HepG2 (cell line): ENCODE data around the gene LHX3. TPM values are rescaled to one million over a fixed set of nuclear protein-coding genes. Genes with fewer than 3 reads are reported as not detected.

Experiments
- ATAC-seq: fragments of 200-7000 bp; cut with Tn5 transposase; 3 replicates; pipeline ENCODE4 v1.9.1; 2020; ENCODE audit warnings: mild to moderate bottlenecking, moderate library complexity
- BruUV-seq: library from RNA; stranded (reverse); fragments of 400-500 nt; replicated peaks from 2 replicates; lab custom pipeline; 2021; lab: Mats Ljungman, UMichigan
- CTCF ChIA-PET: fragments of 300-600 bp; formaldehyde crosslinking; extraction: SDS; loops from one replicate; lab custom pipeline; 2021; ENCODE audit warnings: low total read pairs, inconsistent platforms, low intra/inter-chr PET ratio; lab: Yijun Ruan, JAX
- POLR2A ChIA-PET: fragments of 350-600 bp; sonication (Branson Sonifier 250); formaldehyde crosslinking; loops from one replicate; lab custom pipeline; 2020; ENCODE audit warnings: antibody characterized with exemption, inconsistent platforms; lab: Yijun Ruan, JAX
- DNase-seq: peaks from one replicate; pipeline ENCODE4 v3.0.0-alpha.2; 2015; ENCODE audit warnings: low spot score
- FAIRE-seq: peaks from 3 replicates; lab custom pipeline; 2011; peaks lifted over from hg19 to GRCh38; lab: Jason Lieb, UNC
- H2AFZ ChIP-seq: one replicate; pipeline ENCODE4 v1.6.1; 2011; ENCODE audit warnings: low read length, inconsistent platforms
- H3K27ac ChIP-seq: fragments of 300-600 bp; 3 replicates; pipeline ENCODE4 v1.8.0; 2011; ENCODE audit warnings: mixed run types, mild to moderate bottlenecking, mixed read lengths, low read length, inconsistent platforms; ENCODE audit not compliant: insufficient read depth; ENCODE audit errors: extremely low read length
- H3K27me3 ChIP-seq, 2 experiments: fragments of 200-600 bp in 1 of 2; 2 replicates in 1 of 2; 3 replicates in 1 of 2; pipeline versions ENCODE4 v1.6.0 to v1.8.0; 2011; ENCODE audit warnings: low read length in 2 of 2, mild to moderate bottlenecking in 2 of 2, moderate library complexity in 2 of 2, inconsistent platforms in 1 of 2; ENCODE audit not compliant: insufficient read depth in 2 of 2, control insufficient read depth in 1 of 2
- H3K36me3 ChIP-seq, 2 experiments: fragments of 200-600 bp in 1 of 2; replicated peaks in 1 of 2; 2 replicates in 1 of 2; 3 replicates in 1 of 2; pipeline versions ENCODE4 v1.5.1 to v1.8.0; 2011; ENCODE audit warnings: low read length in 2 of 2, inconsistent platforms in 1 of 2; ENCODE audit not compliant: insufficient read depth in 2 of 2, control insufficient read depth in 1 of 2
- H3K4me1 ChIP-seq: 2 replicates; pipeline ENCODE4 v1.5.1; 2012; ENCODE audit warnings: low read length, inconsistent platforms; ENCODE audit not compliant: insufficient read depth
- H3K4me2 ChIP-seq: 2 replicates; pipeline ENCODE4 v1.6.0; 2011; ENCODE audit warnings: low read depth, low read length, inconsistent platforms
- H3K4me3 ChIP-seq, 3 experiments: fragments of 200-600 bp in 1 of 3; sonication (generic), shearing (Covaris generic) in 1 of 3; replicated peaks in 1 of 3; 2 replicates each; pipeline ENCODE4 v1.5.1; 2011 to 2016; ENCODE audit warnings: low read length in 3 of 3, inconsistent platforms in 2 of 3, low read depth in 2 of 3, mild to moderate bottlenecking in 2 of 3, control low read depth in 1 of 3, mixed read lengths in 1 of 3; ENCODE audit not compliant: insufficient read depth in 1 of 3
- H3K79me2 ChIP-seq: one replicate; pipeline ENCODE4 v1.6.1; 2011; ENCODE audit warnings: low read length, inconsistent platforms; ENCODE audit not compliant: insufficient read depth
- H3K9ac ChIP-seq: 2 replicates; pipeline ENCODE4 v1.6.0; 2011; ENCODE audit warnings: mild to moderate bottlenecking, low read depth, low read length, inconsistent platforms; ENCODE audit not compliant: insufficient read depth
- H3K9me3 ChIP-seq: 2 replicates; pipeline ENCODE4 v1.5.1; 2012; ENCODE audit warnings: mild to moderate bottlenecking, low read length
- H4K20me1 ChIP-seq: 2 replicates; pipeline ENCODE4 v1.6.0; 2011; ENCODE audit warnings: inconsistent platforms, mild to moderate bottlenecking, low read length, moderate library complexity; ENCODE audit not compliant: insufficient read depth
- GATA4 ChIP-seq: sonication (generic); IDR thresholded peaks from 2 replicates; pipeline ENCODE4 v1.6.1; 2016; ENCODE audit warnings: antibody characterized with exemption, low read depth, borderline replicate concordance
- HHEX ChIP-seq: IDR thresholded peaks from 2 replicates; pipeline ENCODE4 v1.6.1; 2016; ENCODE audit warnings: control low read depth
- ISX ChIP-seq: sonication (generic); formaldehyde crosslinking; conservative IDR thresholded peaks from 2 replicates; pipeline ENCODE4 v1.5.0; 2020; ENCODE audit warnings: missing genetic modification reagents
- NFRKB ChIP-seq: fragments of 450-650 bp; IDR thresholded peaks from 2 replicates; pipeline ENCODE4 v1.6.1; 2017
- SMAD1 ChIP-seq: sonication (generic); formaldehyde crosslinking; IDR thresholded peaks from 2 replicates; pipeline ENCODE4 v1.4.0; 2020; ENCODE audit warnings: missing genetic modification reagents, low read depth, mild to moderate bottlenecking, borderline replicate concordance
- SP5 ChIP-seq: IDR thresholded peaks from 2 replicates; pipeline ENCODE4 v1.6.1; 2016; ENCODE audit warnings: low read depth, borderline replicate concordance
- ZFP90 ChIP-seq: sonication (generic); formaldehyde crosslinking; IDR thresholded peaks from 2 replicates; pipeline ENCODE4 v1.8.0; 2022; ENCODE audit warnings: missing genetic modification reagents, mild to moderate bottlenecking, inconsistent platforms, borderline replicate concordance
- ZNF432 ChIP-seq: sonication (generic); formaldehyde crosslinking; IDR thresholded peaks from 2 replicates; pipeline ENCODE4 v1.5.0; 2020; ENCODE audit warnings: missing genetic modification reagents, mild to moderate bottlenecking, borderline replicate concordance
- ZNF451 ChIP-seq: sonication (generic); formaldehyde crosslinking; IDR thresholded peaks from 2 replicates; pipeline ENCODE4 v1.5.0; 2020; ENCODE audit warnings: mild to moderate bottlenecking, missing genetic modification reagents
- ZNF564 ChIP-seq: sonication (generic); formaldehyde crosslinking; IDR thresholded peaks from 2 replicates; pipeline ENCODE4 v1.8.1; 2023; ENCODE audit warnings: mild to moderate bottlenecking, missing genetic modification reagents
- ZNF644 ChIP-seq: IDR thresholded peaks from 2 replicates; pipeline ENCODE4 v1.6.1; 2016; ENCODE audit warnings: low read depth
- ZNF724P ChIP-seq: sonication (generic); formaldehyde crosslinking; IDR thresholded peaks from 2 replicates; pipeline ENCODE4 v1.8.0; 2022; ENCODE audit warnings: missing genetic modification reagents, borderline replicate concordance
- WGBS: methylation state at CpG from one replicate; pipeline ENCODE4 v1.1.6; 2017; ENCODE audit warnings: low lambda C conversion rate; 5-methylcytosine and 5-hydroxymethylcytosine counted together
- in situ Hi-C: cut with HindIII; loops from 2 replicates; pipeline ENCODE4 v1.10.0; 2017; ENCODE audit warnings: low pct_unique_long_range_greater_than_20kb; ENCODE audit not compliant: extremely low pct_ligation_motif_present
- intact Hi-C: fragments of 100-400 bp; cut with micrococcal nuclease; formaldehyde crosslinking; loops from one replicate; pipeline ENCODE4 v1.10.0; 2022; ENCODE audit not compliant: unreplicated experiment
- polyA plus RNA-seq, 8 experiments: library from polyadenylated mRNA; depleted of rRNA in 3 of 8; stranded (reverse) in 7 of 8; unstranded in 1 of 8; fragments of >200 nt; fragmentation: Illumina TruSeq in 4 of 8; extraction: Trizol in 4 of 8; gene quantifications; 2 replicates each; pipeline versions ENCODE4 v1.2.1 to v1.2.3, GENCODE V29; 2011 to 2016; ENCODE audit warnings: low read depth in 4 of 8, missing spikeins in 1 of 8, mixed read lengths in 1 of 8; ENCODE audit not compliant: insufficient read depth in 1 of 8
- total RNA-seq, 5 experiments: library from RNA; depleted of rRNA; stranded (reverse); fragments of >200 nt; fragmentation: Illumina TruSeq; extraction: Trizol; gene quantifications; 2 replicates each; pipeline ENCODE4 v1.2.3, GENCODE V29; 2016; ENCODE audit warnings: low read depth in 1 of 5
- TF ChIP-seq, protein P1 (sequence below): sonication (generic); formaldehyde crosslinking; IDR thresholded peaks from 2 replicates; pipeline ENCODE4 v1.8.0; 2022; ENCODE audit warnings: mild to moderate bottlenecking, missing genetic modification reagents, moderate library complexity
- TF ChIP-seq, protein P2 (sequence below): sonication (generic); formaldehyde crosslinking; IDR thresholded peaks from 2 replicates; pipeline ENCODE4 v1.5.0; 2020; ENCODE audit warnings: missing genetic modification reagents

LHX3 gene
- total and polyA plus RNA-seq, 2 of the 13 experiments (the other 11 are each of a cell fraction or from before 2014, with no cell fraction given): not detected

DNA sequence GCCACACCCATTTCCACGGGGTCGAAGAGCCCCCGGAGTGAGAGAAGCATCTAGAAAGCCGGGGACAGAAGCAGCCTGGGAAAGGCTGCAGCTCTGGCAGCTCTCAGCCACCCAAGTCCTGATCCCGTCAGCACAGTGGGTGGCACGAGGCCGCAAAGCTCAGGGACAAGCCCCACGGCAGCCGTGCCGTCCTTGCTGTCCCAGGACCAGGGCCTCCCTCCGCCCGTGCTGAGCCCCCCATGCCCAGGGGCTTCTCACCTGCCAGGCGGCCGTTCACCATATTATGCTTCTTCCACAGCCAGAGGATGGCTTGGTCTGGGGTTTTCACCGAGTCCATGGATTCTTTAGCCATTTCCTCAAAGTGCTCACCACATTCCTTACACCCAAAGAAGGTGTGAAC is 6.1 kb upstream of the LHX3 start:
- no peak overlapping the region for H3K4me2 ChIP-seq
- ChIA-PET CTCF (no interaction called here), POLR2A (no interaction called here)
- no peak overlapping the region for H3K9ac ChIP-seq
- no peak for DNase-seq
- intact Hi-C loops: no loop called here
- TF ChIP-seq SMAD1 (CRISPR knock-in tag) (no peak), ZNF644 (CRISPR knock-in tag) (no peak), ZFP90 (CRISPR knock-in tag) (no peak), NFRKB (no peak), HHEX (CRISPR knock-in tag) (no peak), ISX (CRISPR knock-in tag) (no peak), ZNF724P (CRISPR knock-in tag) (no peak), ZNF451 (CRISPR knock-in tag) (no peak), ZNF564 (no peak), SP5 (CRISPR knock-in tag) (no peak), GATA4 (no peak), ZNF432 (CRISPR knock-in tag) (no peak)
- TF ChIP-seq, protein P1, sequence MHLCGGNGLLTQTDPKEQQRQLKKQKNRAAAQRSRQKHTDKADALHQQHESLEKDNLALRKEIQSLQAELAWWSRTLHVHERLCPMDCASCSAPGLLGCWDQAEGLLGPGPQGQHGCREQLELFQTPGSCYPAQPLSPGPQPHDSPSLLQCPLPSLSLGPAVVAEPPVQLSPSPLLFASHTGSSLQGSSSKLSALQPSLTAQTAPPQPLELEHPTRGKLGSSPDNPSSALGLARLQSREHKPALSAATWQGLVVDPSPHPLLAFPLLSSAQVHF (CRISPR knock-in tag): no peak
- TF ChIP-seq, protein P2, sequence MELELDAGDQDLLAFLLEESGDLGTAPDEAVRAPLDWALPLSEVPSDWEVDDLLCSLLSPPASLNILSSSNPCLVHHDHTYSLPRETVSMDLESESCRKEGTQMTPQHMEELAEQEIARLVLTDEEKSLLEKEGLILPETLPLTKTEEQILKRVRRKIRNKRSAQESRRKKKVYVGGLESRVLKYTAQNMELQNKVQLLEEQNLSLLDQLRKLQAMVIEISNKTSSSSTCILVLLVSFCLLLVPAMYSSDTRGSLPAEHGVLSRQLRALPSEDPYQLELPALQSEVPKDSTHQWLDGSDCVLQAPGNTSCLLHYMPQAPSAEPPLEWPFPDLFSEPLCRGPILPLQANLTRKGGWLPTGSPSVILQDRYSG (CRISPR knock-in tag): no peak
- TF ChIP-seq, all 625 proteins: peak for 0
- Histone ChIP-seq H3K36me3 (peaks cover 32 to 67% of the 10 kb centered on the region in 2 experiments), H4K20me1 (peaks cover 15% of the 10 kb centered on the region; the same call in 1 of the 2 replicates), H2AFZ (no peak overlapping the region), H3K4me3 (no peak overlapping the region), H3K27me3 (no peaks in the 10 kb centered on the region), H3K79me2 (no peaks in the 10 kb centered on the region), H3K9me3 (no peaks in the 10 kb centered on the region), H3K4me1 (peaks cover 12% of the 10 kb centered on the region), H3K27ac (no peak overlapping the region)
- no peak for ATAC-seq
- no peak for FAIRE-seq
- WGBS: 95% methylated on average over 9 of the region's 15 CpGs
- BruUV-seq: no TSS peak
- in situ Hi-C loops: no loop called here
